IPS-18c (cell line): ENCODE data around the gene RSPH3.
"Not testable (repeated sequence)": the region's sequence is repeated elsewhere in the genome, so short reads cannot be mapped to it uniquely, and the experiment has no call there.

Experiments
- H3K4me3 ChIP-seq: 2 replicates; pipeline ENCODE4 v1.7.0; 2013; ENCODE audit warnings: low read depth, mild to moderate bottlenecking, low read length, moderate library complexity; ENCODE audit not compliant: insufficient read depth
- H3K9me3 ChIP-seq: one replicate; pipeline ENCODE4 v1.6.1; 2013; ENCODE audit warnings: mild to moderate bottlenecking, low read length, moderate library complexity; ENCODE audit not compliant: control insufficient read depth, insufficient read depth

The RSPH3 gene

DNA sequence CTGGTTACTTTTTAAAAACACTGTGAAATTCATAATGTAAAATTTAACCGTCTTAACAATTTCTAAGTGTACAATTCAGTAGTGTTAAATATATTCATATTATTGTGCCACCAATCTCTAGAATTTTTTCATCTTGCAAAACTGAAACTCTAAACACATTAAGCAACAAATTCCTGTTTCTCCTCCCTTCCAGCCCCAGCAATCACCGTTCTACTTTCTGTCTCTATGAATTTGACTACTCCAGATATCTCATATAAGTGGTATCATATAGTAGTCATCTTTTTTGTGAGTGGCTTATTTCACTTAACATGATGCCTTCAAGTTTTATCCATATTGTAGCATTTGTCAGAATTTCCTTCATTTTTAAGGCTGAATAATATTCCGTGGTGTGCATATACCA is 44.7 kb downstream of the RSPH3 start:
- Histone ChIP-seq H3K4me3 (no peak overlapping the region), H3K9me3 (no peaks in the 10 kb centered on the region)

DNA sequence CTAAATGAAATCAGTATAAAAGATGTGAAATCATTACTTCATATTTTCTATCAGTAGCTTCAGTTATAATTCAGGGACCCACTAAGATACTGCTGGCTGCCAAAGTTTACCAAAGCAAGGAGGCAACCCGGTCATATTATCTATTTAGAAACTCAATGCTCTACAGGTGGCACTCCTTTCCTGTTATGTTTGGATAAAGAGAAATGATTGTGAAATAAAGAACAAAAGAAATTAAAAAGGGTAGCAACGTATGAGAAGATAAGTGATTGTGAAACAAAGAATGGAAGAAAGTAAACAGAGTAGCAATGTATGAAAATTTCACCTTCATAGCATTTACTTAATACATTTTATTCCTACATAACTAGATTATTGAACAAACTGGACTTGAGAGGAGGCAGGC is 45.2 kb downstream of the RSPH3 start:
- H3K4me3 ChIP-seq: no peak overlapping the region

DNA sequence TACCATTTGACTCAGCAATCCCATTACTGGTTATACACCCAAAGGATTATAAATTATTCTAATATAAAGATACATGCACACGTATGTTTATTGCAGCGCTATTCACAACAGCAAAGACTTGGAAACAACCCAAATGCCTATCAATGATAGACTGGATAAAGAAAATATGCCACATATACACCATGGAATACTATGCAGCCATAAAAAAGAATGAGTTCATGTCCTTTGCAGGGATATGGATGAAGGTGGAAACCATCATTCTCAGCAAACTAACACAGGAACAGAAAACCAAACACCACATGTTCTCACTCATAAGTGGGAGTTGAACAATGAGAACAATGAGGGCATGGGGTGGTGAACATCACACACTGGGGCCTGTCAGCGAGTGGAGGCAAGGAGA is 48.0 kb downstream of the RSPH3 start:
- not testable (repeated sequence) for H3K4me3 ChIP-seq, H3K9me3 ChIP-seq

More for the DNA sequence above, 45.2 kb downstream of the RSPH3 start:
- H3K9me3 ChIP-seq: no peaks in the 10 kb centered on the region

DNA sequence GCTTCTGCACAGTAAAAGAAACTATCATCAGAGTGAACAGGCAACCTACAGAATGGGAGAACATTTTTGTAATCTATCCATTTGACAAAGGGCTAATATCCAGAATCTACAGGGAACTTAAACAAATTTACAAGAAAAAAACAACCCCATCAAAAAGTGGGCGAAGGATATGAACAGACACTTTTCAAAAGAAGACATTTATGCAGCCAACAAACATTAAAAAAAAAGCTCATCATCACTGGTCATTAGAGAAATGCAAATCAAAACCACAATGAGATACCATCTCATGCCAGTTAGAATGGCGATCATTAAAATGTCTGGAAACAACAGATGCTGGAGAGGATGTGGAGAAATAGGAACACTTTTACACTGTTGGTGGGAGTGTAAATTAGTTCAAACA is 48.4 kb downstream of the RSPH3 start:
- not testable (repeated sequence) for H3K4me3 ChIP-seq, H3K9me3 ChIP-seq

DNA sequence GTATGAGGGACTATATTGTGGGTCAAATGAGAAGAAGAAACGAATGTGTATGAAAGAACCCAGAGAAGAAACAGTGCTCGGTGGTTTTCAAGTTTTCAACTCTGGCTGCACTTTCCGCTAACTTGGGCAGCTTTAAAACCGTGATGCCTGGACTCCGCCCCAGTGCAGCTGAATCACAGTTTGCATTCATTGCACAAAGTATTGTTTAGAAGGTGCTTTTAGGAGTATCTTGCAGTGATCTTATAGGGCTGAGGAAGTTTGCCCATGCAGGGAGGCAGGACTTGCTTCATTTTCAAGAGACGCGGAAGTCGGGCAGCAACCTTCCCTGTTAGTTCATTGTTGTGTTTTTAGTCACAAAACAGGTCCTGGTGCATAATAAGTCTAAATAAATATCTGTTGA is 52.7 kb downstream of the RSPH3 start:
- Histone ChIP-seq H3K4me3 (no peak overlapping the region), H3K9me3 (no peaks in the 10 kb centered on the region)

DNA sequence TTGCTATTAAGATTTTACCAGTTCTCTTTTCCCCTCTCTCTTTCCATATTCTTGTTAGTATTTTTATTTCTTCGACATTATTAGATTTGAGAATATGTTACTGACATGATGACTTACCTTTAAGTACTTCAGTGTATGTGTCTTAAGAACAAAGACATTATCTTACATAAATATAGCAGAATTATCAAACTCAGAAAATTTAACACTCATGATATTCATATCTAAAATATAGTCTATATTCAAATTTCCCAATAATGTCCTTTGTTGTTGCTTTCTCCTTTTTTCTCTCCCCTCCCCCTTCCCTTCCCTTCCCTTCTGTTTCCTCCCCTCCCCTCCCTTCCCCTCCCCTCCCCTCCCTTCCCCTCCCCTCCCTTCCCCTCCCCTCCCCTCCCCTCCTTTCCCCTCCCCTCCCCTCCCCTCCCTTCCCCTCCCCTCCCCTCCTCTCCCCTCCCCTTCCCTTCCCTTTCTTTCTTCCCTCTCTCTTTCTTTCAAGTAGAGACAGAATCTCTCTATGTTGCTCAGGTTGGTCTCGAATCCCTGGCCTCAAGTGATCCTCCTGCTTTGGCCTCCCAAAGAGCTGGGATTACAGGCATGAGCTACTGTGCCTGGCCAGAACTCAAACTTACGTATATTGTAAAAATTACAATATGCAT is 56.5 kb downstream of the RSPH3 start:
- Histone ChIP-seq H3K9me3 (no peaks in the 10 kb centered on the region), H3K4me3 (no peak overlapping the region)

DNA sequence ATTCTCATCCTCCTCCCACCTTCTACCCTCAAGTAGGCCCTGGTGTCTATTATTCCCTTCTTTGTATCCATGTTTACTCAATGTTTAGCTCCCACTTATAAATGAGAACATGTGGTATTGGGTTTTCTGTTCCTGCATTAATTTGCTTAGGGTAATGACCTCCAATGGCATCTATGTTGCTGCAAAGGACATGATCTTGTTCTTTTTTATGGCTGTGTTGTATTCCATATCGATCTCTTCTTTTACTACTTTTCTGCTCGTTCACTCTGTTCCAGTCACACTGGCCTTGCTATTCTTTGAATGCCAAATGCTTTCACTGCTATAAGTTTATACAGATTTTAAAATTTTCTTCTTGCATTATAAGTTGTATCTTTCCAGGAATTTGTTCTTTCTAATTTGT is 57.7 kb downstream of the RSPH3 start:
- H3K4me3 ChIP-seq: no peak overlapping the region
- no peaks in the 10 kb centered on the region for H3K9me3 ChIP-seq

DNA sequence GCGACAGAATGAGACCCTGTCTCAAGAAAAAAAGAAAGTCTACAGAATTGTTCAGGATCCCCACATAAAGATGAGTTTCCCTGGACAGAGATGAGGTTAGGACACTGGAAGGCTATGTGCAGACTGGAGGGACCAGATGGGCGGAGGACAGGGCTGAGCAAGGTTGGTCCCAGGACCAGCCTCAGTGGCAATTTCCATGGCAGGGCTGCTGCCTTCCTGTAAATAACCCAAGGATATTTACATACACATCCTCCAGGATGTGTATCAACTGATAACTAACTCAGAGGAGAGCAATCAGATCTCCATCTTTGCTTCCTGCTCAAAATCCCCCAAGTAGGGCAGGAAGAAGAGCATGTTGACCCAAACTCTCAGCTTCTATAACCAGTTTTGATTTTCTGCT is 58.8 kb downstream of the RSPH3 start:
- no peak overlapping the region for H3K4me3 ChIP-seq
- no peaks in the 10 kb centered on the region for H3K9me3 ChIP-seq

DNA sequence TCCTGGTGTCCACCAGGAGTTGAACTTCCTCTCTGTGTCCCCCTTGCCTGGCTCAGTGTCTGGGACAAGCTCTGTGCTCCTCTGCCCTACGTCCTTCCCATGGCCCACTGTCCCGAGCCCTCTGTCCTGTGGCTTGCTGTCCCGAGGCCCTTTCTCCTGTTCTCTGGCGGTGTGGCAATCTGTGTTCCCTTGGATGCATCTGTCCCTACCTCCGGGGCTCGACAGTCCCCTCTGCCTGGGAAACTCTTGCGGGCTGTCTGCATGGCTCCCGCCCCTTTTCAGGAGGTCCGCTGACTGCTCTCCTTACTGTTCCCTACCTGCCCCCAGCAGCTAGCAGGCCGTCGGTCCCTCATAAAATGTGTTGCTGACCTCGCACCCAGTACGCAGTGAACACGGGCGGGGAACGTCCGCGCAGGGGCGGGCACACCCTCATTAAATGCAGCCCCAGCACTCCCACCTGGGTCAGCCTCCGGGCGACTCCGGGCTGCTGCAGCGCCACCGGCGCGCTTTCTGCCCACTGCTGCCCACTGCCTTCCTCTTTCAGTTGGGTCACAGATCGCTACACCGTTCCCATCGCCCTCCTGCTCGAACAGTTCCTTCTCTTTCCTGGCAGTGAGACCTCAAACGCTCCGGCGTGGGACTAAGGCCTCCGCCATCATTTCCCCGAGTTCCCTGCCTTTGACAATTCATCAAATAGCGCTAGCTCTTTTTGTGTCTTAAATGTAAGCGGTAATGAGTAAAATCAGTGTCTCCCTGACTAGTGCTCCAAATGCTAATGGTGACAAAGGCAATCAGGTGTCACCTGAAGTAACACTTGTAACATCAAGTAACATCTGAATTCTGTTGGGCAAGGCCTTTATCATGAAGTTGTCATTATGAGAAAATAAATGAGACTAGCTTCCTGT is 60.5 kb downstream of the RSPH3 start:
- no peaks in the 10 kb centered on the region for H3K9me3 ChIP-seq
- no peak overlapping the region; the same call in 1 of the 2 replicates for H3K4me3 ChIP-seq

DNA sequence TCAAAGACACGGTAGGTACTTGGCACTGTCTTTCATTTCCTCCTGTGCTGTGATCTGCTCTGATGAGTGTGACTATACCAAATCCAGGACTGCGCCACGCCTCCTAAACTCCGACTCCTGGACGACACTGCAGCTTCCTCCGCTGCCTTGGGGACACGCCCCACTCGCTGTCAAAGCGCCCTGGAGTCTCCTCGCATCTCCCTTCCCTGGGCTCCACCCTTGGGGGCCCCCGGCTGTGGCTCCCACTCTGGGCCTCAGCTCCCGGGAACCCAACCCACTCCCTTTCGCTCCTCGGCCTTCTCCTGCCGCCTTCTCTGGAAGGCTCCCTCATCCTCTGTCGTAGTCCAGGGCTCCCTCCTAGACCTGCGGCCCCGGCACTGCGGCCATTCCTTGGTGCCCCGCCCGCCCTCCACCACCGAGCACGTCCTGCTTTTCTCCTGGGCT is 61.2 kb downstream of the RSPH3 start:
- no peaks in the 10 kb centered on the region for H3K9me3 ChIP-seq
- H3K4me3 ChIP-seq: no peak overlapping the region; the same call in 1 of the 2 replicates

DNA sequence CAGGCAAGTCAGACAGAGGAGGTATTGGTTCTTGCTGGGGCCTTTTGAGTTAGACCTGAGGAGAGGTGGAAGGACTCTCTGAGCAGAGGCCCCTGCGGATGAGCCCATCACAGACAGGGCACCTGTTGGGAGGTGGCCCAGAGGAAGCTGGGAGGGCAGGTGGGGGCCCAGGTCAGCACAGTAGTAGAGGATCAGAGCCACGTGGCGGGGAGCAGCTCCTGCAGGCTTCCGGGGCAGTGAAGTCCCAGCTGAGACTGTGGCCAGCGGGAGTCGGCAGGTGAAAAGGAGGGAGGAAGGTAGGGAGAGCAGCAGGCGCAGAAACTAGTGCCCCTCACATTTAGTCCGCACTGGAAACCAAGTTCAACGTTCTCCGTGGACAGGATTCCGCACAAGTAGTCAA is 61.8 kb downstream of the RSPH3 start:
- Histone ChIP-seq H3K4me3 (no peak overlapping the region), H3K9me3 (no peaks in the 10 kb centered on the region)

DNA sequence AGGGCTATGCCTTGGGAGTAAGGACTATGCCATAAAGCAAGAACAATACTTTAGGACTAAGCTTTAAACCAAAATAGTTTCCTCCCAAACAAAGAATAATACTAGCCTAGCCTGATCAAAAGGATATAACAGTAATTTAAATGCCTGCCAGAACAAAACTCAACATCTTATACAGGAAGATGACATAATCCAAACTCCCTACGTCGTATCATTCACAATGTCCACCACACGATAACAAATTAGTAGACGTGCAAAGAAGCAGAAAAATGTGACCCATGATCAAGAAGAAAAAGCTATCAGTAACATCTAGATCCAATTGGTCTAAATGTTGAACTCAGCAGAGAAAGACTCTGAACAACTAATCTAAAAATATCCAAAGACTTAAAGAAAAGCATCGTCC is 65.8 kb downstream of the RSPH3 start:
- no peaks in the 10 kb centered on the region for H3K9me3 ChIP-seq
- no peak overlapping the region for H3K4me3 ChIP-seq

DNA sequence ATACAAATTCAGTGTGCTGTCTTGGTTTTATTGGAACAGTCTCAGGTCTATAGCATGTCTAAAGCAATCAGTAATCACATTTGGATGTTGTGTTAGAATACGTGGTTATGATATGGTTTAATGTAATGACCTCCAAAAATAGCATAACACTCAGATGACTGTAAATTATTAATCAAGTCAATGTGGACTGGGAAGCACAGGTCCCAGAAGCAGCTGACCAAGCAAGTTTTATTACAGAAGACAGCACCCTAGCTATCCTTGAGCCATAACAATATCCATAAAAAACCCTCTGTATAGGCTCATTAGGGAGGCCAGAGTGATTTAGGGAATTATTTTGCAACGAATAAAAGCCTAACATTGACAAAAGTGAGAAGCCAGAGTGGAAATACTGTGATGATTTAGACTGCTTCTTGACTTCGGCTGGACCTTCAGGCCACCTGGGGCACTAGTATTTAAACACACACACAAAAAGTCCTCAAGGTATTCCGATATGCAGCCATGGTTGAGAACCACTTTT is 66.9 kb downstream of the RSPH3 start:
- H3K9me3 ChIP-seq: no peaks in the 10 kb centered on the region
- no peak overlapping the region for H3K4me3 ChIP-seq

DNA sequence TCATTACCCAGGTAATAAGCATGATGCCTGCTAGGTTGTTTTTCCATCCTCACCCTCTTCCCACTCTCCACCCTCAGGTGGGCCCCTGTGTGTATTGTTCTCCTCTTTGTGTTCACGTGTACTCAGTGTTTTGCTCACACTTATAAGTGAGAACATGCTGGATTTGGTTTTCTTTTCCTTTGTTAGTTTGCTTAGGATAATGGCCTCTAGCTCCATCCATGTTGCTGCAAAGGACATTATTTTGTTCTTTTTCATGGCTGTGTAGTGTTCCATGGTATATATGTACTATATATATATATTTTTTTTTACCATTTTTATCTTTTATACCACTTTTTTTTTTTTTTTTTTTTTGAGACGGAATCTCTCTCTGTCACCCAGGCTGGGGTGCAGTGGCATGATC is 71.9 kb downstream of the RSPH3 start:
- Histone ChIP-seq H3K4me3 (no peak overlapping the region), H3K9me3 (no peaks in the 10 kb centered on the region)

DNA sequence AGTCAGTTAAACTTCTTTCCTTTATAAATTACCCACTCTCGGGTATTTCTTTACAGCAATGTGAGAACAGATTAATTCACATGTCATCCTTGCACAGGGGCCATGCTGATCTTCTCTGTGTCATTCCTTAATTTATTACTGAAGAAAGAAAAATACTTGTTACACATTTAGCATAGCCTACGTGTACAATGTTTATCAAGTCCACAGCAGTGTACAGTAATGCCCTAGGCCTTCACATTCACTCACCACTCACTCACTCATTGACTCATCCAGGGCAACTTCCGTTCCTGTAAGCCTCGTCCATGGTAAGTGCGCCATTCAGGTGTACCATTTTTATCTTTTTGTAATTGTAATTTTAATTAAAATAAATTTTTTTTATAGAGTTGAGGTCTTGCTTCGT is 73.6 kb downstream of the RSPH3 start:
- Histone ChIP-seq H3K4me3 (no peak overlapping the region), H3K9me3 (no peaks in the 10 kb centered on the region)

DNA sequence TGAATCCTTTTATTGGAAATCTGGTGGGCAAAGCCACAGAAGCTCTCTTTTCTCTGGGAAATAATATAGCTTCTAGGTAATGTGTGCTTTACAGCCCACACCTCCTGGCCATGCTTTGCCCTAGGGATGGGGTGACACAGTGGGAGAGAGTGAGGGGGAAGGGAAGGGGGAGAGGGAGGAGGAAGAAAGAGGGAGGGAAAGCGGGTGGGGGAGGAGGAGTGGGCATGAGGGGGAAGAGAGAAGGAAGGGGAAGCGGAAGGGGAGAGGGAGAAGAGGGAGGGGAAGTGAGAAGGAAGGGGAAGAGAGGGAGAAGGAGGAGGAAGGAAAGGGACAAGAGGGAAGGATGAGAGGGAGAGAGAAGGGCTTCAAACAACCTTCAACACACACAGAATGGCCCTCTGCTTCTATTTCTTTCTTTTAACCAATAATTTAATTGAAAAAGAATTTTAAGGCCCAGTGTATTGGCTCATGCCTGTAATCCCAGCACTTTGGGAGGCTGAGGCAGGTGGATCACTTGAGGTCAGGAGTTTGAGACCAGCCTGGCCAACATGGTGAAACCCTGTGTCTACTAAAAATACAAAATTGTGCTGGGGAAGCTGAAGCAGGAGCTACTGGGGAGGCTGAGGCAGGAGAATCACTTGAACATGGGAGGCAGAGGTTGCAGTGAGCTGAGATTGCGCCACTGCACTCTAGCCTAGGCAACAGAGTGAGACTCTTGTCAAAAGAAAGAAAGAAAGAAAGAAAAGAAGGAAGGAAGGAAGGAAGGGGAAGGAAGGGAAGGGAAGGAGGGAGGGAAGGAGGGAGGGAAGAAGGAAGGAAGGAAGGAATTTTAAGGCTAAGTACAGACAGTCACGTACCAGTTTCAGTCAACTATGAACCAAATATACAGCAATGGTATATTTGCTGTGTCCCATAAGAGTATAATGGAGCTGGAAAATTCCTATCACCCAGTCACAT is 75.2 kb downstream of the RSPH3 start:
- H3K4me3 ChIP-seq: no peak overlapping the region
- no peaks in the 10 kb centered on the region for H3K9me3 ChIP-seq

DNA sequence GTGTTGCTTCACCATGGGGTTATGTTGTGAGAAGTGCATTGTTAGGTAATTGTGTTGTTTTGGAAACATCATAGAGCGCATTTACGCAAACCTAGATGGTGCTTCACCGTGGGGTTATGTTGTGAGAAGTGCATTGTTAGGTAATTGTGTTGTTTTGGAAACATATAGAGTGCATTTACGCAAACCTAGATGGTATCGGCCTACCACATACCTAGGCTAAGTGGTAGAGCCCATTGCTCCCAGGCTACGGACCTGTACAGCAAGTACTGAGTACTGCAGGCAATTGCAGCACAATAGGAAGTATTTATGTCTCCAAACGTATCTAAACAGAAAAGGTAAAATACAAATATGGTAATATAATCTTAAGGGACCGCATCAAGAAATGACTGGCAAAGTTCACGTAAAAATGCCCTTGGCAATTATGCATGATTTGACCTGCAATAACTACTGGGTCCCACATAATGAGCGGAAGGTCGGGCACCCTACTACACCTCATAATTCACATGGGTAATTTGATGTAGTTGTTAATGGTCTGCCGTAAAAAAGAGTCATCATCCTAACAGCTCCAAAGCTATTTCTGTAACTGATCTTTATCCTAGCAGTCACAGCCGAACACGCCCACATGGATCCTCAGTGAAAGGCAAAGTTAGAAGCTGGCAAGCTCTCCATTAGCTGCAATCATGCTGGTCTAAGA is 76.0 kb downstream of the RSPH3 start:
- Histone ChIP-seq H3K4me3 (no peak overlapping the region), H3K9me3 (no peaks in the 10 kb centered on the region)
